H1 (cell line): ENCODE data around the gene SV2C. TPM values are rescaled to one million over a fixed set of nuclear protein-coding genes. Genes with fewer than 3 reads are reported as not detected.

Experiments used
- SIRT6 ChIP-seq: IDR thresholded peaks from one replicate; pipeline ENCODE4 v1.7.1; 2012; ENCODE audit warnings: low read length, inconsistent platforms
- SRF ChIP-seq: IDR thresholded peaks from 2 replicates; pipeline ENCODE4 v1.6.1; 2011; ENCODE audit warnings: mild to moderate bottlenecking, low read depth, low read length, moderate library complexity
- TEAD4 ChIP-seq: IDR thresholded peaks from 2 replicates; pipeline ENCODE4 v1.6.1; 2012; ENCODE audit warnings: low read depth, low read length, inconsistent platforms, mixed read lengths
- polyA plus RNA-seq, 7 experiments: library from polyadenylated mRNA; depleted of rRNA in 3 of 7; stranded (reverse) in 5 of 7; unstranded in 2 of 7; fragments of >200 nt in 5 of 7; fragments of 200-250 nt in 2 of 7; gene quantifications; 1 replicate in 5 of 7; 2 replicates in 1 of 7; 4 replicates in 1 of 7; pipeline versions ENCODE4 v1.2.1 to v1.2.3, GENCODE V29; 2011 to 2013; ENCODE audit warnings: missing spikeins in 2 of 7, mixed read lengths in 2 of 7
- total RNA-seq: library from RNA; stranded (reverse); fragmentation: NEBNext Ultra II Directional; extraction: Animal tissue kit (Norgen Biotek cat#: 25700); gene quantifications from 2 replicates; pipeline ENCODE4 v1.2.1, GENCODE V29; 2021
- TF ChIP-seq, protein P1 (sequence below): IDR thresholded peaks from 2 replicates; pipeline ENCODE4 v1.6.1; 2012; ENCODE audit warnings: inconsistent platforms
- TF ChIP-seq, protein P2 (sequence below): IDR thresholded peaks from 2 replicates; pipeline ENCODE4 v1.6.1; 2012; ENCODE audit warnings: inconsistent platforms

The SV2C gene
- total and polyA plus RNA-seq, 2 of the 8 experiments (the other 6 are each of a cell fraction or from before 2014, with no cell fraction given), result 0.08 to 0.24 TPM

GRCh38 chr5:76085243-76085579 is 2.0 kb downstream of the SV2C start (continued):
- TF ChIP-seq, protein P1, sequence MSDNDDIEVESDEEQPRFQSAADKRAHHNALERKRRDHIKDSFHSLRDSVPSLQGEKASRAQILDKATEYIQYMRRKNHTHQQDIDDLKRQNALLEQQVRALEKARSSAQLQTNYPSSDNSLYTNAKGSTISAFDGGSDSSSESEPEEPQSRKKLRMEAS, result no peak
- TF ChIP-seq, protein P2, sequence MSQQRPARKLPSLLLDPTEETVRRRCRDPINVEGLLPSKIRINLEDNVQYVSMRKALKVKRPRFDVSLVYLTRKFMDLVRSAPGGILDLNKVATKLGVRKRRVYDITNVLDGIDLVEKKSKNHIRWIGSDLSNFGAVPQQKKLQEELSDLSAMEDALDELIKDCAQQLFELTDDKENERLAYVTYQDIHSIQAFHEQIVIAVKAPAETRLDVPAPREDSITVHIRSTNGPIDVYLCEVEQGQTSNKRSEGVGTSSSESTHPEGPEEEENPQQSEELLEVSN, result no peak
- TF ChIP-seq SIRT6 (no peak), TEAD4 (no peak), SRF (no peak)
